GM19238 (cell line): ENCODE data around the gene TMC4.
"Not testable (repeated sequence)": the region's sequence is repeated elsewhere in the genome, so short reads cannot be mapped to it uniquely, and the experiment has no call there.

ENCODE experiments used
- DNase-seq: peaks from one replicate; pipeline ENCODE4 v3.0.0; 2011; ENCODE audit warnings: low spot score; ENCODE audit not compliant: insufficient read length

Gene TMC4

DNA sequence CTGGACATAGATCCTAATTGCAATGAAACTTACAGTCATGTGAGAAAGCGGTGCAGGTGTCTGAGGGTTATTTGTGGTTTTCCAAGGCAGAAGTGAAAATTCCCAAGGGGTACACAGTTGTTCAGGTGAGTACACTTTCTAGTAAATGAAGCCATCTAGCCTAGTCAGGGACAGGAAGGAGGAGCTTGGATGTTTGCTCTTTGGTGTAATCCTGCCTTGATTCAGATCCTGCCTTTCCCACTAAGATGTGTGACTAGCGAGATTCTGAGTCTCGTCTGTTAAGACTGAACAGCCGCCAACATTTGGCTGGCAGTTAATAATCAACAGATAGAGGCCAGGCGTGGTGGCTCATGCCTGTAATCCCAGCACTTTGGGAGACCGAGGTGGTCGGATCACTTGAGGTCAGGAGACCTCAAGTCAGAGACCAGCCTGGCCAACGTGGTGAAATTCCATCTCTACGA is 30.2 kb upstream of the TMC4 start:
- no peak for DNase-seq

DNA sequence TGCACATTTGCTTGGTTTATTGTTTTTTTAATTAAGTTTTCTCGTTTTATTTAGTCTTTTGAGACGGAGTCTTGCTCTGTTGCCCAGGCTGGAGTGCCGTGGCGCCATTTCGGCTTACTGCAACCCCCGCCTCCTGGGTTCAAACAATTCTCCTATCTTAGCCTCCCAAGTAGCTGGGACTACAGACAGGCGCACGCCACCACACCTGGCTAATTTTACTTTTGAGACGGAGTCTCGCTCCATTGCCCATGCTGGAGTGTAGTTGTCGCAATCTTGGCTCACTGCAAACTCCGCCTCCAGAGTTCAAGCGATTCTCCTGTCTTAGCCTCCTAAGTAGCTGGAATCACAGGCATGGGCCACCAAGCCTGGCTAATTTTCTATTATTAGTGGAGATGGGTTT is 29.0 kb upstream of the TMC4 start:
- DNase-seq = no peak

DNA sequence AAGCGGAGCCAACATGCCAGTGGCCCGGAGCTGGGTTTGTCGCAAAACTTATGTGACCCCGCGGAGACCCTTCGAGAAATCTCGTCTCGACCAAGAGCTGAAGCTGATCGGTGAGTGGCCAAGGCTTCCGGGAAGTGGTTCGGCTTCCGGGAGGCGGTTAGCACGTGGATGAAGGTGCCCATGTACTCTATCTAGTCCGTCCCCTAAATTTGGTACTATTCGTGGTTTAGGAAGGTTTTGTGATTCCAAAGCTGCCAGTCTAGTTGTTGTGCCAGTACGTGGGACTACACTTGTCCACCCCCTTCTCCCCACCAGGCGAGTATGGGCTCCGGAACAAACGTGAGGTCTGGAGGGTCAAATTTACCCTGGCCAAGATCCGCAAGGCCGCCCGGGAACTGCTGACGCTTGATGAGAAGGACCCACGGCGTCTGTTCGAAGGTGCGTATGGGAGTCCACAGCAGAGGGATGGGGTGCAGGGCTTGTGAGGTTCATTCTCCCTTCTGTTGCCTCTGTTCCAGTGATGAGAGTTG is 28.3 kb upstream of the TMC4 start:
- no peak for DNase-seq

DNA sequence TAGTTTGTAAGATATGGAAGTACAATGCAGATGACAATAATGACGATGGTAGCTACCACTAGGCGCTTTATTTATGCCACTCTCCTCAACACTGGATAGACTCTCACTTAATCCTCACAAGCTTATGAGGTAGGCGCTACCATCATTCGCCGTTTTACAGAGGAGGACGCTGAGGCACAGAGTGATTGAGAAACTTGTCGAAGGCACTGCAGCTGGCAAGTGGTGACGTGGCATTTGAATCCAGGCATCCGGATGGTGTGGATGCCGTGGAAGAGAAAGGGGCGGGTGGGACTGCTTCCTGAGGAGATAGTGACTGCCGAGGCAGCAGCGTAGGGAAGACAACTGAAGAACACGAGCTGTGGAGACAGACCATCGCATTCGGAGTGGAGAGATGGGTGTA is 26.4 kb upstream of the TMC4 start:
- no peak for DNase-seq

DNA sequence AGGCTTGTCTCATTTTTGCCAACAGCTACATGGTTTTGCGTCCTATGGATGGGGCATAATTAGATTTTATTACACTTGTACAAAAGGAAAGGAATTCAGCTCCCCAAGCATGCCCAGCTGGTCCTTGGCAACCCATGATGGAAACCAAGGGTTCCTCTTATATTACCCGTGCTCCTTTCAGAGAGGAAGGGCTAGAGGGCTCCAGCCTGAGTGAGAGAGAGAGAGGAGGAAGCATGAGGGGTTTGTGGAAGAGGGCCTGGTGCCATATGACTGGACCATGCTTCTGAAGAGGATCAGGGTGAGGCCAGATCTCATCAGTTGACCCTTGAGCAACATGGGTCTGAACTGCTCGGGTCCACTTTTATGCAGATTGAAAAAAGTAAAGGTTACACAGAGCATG is 24.2 kb upstream of the TMC4 start:
- no peak for DNase-seq

DNA sequence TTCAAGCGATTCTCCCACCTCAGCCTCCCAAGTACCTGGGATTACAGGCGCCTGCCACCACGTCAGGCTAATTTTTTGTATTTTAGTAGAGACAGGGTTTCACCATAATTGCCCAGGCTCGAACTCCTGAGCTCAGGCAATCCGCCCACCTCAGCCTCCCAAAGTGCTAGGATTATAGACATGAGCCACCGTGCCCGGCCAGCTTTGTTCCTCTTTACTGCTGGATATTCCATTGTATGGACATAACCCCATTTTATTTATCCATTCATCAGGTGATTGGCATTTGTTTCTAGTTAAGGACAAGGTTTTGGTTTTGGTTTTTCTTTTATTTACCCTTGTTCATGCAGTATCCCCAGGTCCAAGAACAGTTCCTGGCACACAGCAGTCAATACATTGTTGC is 23.6 kb upstream of the TMC4 start:
- DNase-seq = no peak

DNA sequence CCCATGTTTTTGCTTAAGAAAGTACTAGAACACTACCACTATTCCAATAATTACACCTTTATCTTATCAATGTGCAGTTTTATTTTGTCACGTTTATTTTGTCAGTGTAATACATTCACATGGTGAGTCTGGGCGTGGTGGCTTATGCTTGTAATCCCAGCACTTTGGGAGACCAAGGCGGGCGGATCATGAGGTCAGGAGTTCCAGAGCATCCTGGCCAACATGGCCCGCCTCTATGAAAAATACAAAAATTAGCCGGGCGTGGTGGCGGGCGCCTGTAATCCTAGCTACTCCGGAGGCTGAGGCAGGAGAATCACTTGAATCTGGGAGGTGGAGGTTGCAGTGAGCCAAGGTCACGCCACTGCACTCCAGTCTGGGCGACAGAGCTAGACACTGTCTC is 21.5 kb upstream of the TMC4 start:
- not testable (repeated sequence) for DNase-seq

DNA sequence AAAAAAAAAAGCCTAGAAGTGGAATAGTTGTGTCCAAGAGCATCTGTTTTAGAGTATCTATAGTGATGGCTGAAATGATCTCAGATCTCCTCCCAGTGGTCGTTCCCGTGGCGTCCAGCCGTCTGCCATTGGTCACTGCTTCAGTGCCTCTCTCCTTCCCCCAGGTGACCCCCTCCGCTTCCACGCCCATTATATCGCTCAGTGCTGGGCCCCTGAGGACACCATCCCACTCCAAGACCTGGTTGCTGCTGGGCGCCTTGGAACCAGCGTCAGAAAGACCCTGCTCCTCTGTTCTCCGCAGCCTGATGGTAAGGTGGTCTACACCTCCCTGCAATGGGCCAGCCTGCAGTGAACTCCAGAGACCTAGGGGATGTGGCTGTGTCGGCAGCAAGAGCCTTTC is 20.1 kb upstream of the TMC4 start:
- no peak for DNase-seq

DNA sequence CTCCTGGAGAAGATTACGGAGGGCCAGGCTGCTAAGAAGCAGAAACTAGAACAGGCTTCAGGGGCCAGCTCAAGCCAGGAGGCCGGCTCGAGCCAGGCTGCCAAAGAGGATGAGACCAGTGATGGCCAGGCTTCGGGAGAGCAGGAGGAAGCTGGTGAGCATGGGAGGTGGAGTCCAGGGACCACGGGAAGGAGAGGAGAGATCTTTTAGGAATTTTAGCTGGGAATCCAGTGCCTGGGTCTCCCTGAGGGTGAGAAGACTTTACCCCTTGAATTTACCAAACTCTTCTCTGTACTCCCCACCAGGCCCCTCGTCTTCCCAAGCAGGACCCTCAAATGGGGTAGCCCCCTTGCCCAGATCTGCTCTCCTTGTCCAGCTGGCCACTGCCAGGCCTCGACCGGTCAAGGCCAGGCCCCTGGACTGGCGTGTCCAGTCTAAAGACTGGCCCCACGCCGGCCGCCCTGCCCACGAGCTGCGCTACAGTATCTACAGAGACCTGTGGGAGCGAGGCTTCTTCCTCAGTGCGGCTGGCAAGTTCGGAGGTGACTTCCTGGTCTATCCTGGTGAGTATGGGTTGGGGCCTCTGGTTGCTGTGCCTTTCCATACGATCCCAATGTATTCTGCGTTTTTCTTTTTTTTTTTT is 19.0 kb upstream of the TMC4 start:
- no peak for DNase-seq

DNA sequence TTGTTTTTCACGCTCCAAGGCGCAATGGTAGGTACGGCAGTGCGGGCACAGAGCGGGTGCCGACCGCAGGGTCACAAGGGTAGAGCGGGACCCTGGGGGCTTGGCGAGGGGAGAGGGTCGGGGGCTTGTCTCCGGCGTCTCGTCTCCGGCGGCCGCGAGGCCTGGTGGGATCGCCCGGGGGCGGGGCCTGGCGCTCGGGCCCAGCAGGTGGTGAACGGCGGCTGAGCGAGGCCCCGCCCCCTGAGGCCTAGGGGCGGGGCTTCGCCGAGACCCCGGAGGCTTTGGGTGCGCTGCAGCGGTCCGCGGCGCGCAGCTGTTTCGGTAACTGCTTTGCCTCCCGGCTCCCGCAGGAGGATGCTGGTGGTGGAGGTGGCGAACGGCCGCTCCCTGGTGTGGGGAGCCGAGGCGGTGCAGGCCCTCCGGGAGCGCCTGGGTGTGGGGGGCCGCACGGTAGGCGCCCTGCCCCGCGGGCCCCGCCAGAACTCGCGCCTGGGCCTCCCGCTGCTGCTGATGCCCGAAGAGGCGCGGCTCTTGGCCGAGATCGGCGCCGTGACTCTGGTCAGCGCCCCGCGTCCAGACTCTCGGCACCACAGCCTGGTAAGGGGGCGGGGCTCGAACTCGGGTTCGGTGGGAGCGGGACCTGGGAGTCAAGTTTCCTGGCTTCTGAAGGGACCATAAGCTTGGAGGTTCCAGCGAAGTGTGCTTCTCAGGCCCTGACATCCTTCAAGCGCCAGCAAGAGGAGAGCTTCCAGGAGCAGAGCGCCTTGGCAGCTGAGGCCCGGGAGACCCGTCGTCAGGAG is 18.3 kb upstream of the TMC4 start, which contains the start of gene TSEN34:
Gene TSEN34, plus strand, starts transcription at position 298 of the 800 bp plus-strand sequence. Its CDS starts 57 bp downstream, at position 355.
- peak; percentile 63 for DNase-seq

DNA sequence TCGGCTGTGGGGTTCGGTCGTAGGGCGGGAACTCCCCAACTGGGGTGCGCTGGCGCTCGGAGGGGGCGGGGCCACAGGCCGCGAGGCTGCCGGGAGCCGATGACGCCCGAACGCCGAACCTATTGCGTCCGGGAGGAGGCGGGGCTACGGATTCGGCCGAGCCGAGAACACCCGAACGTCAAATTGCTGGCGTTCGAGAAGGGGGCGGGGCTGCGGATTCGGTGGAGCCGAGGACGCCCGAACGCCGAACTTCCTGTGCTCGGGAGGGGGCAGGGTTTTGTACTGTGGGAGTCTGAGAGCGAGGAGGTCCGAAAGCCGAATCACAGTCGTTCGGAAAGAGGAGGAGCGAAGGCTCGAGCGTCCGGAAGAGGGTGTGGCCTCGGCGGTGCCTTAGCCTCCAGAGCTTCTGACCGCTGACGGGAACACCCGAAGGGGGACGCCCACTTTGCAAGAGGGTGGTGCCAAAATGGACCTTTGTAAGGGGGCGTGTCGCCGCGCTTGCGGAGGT is 17.6 kb upstream of the TMC4 start:
- DNase-seq = peak; percentile 77

DNA sequence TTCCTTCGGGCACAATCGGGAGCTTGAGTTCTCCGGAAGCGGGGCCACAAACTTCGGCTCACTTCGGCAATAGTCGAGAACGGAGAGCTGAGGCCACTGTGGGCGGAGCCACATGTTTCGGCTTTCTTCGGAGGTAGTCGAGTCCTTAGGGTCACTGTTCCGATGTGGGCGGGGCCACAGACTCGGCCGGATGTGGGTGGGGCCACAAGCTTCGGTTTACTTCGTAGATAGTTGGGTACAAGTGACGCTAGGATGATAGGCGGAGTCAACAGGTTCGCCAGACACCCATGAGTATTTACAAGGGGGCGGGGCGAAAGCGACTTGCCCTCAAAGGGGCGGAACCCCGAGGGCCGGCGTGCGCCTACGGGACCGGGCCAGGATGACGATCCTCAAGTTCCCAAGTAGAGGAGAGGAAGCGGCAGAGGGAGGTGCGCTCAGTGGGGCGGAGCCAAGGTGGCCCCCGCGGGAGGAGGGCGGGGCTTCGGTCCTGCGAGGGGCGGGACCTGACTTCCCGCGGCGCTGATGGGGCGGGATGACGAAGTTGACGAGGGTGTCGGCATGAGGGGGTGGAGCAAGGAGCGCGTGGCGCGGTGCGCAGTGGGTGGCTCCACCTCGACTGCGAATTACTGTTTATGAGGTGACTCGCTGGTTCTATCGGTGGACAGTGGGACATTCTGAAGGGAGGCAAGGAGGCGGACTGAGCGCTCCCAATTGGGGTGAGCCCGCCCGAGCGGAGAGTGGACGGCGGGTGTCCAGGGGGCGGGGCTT is 17.0 kb upstream of the TMC4 start:
- DNase-seq = peak; percentile 92

DNA sequence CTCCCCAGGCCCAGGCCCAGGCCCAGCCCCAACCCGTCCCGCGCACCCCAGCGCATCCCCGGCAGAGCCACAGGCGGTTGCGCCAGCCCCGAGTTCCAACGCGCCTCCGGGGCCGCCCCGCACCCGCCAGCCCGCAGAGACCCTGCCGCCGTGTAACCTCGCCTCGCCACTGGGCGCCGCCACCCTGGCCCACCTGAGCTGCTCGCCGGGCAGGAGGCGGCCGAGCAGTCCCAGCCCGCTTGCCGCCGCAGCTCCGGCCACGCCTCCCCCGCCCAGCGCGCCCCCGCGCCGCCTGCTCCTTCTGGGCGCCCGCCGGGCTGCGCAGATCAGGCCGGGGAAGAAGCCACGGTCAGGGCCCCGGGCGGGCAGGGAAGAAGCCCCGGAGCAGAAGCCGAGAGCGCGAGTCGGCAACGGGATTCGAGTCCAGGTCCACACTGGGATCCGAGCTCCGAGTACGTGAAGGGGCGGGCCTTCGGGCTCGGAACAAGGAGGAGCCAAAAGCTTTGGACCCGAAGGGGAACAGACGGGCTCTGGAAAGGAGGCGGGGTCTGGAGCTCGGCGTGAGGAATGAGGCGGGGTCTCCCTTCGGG is 16.3 kb upstream of the TMC4 start, which contains the start of gene MBOAT7:
Gene MBOAT7, minus strand, starts transcription at position 436 of the 590 bp plus-strand sequence. CDS start 1,072 bp downstream, outside the sequence.
- peak; percentile 82 for DNase-seq

DNA sequence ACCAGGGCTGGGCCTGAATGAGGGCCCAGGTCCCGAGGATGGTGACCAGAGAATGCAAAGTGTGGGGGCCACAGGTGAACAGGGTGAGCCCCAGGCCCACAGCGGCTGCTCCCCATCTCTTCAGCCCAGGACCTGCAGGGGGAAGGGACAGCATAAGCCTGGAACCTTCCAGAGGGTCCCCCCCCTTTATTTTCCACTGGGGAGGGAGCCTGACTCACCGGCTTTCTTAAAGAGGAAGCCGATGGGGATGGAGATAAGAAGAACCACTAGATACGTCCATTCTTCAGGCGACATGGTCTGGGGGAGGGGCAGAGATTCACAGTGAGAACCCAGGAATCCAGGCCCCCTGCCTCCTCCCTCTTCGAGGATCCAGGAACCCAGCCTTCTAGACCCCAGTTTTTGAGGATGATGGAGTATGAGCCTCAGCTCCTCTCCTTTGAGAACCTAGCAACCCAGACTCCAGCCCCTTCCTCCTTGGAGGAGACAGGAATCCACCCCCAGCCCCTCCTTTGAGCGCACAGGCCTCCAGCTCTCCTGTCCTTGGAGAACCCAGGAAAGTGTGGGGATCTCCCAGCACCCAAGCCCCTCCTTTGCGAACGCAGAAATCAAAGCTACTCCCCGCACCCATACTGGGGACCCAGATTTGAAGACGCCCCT is 15.4 kb upstream of the TMC4 start:
- DNase-seq = no peak

DNA sequence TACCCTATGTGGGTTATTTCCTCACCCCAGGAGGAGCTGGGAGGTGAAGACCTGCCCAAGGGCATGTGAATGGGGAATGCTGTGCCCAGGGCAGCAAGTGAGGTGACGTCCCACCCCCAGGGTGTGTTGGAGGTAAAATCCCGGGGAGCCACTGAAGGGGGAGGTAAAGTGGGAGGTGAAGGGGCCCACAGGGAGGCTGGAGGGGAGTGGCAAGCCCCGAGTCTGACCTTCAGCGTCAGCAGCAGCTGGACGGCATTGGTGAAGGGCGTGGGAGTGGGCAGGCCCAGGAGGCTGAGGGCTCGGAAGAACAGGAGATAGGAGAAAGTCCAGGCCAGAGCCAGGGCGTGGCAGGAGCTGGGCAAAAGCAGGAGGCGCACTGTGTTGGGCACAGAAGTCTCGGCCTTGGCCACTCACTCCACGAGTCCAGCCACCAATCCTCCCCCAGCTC is 14.0 kb upstream of the TMC4 start:
- no peak for DNase-seq

DNA sequence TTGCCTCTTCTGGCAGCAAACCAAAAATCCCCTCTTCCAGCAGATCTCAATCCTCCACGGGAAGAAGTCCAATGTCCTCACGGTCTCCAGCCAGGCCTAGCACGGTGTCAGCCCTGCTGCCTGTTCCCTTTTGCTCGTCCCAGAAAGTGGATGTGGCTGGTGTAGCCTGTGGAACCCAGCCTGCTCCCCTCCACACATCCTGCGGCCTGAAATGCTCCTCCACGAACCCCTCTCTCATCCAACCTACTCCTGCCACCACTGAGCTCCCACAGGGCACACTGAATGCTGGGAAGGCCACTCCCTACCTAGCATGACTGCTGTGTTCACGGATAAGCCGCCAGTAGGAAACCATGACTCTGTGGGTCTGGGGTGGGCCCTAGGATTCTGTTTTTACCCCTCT is 13.4 kb upstream of the TMC4 start:
- DNase-seq = no peak

DNA sequence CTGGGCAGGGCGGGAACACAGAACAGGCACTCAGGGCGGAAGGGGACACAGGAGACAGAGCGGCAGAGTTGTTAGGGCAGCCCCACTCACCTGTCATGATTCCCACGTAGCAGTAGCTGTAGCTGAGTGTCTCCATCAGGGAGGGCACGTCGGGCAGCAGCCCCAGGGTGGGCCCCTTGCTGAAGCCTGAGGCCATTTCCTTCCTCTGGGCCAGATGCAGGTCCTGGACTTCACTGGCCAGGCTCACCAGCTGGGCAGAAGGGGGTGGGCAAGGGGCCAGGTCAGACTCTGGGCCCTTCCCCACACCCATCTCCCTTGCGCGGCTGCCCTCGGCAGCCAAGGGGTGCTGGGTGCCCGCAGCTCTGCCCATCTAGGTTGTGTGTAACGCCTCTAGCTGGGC is 10.5 kb upstream of the TMC4 start:
- no peak for DNase-seq

DNA sequence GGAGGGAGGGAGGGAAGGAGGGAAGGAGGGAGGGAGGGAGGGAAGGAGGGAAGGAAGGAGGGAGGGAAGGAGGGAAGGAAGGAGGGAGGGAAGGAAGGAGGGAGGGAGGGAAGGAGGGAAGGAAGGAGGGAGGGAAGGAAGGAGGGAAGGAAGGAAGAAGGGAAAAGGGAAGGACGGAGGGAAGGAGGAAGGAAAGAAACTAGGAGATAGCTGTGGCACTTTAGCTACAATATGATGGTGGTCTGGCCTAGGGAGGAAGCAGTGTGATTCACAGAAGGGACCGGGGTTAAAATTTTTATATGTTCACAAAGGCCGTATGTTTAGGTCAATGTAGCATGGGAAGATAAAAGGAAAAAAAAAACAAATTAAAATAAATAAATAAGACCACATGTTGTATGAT is 8.9 kb upstream of the TMC4 start:
- not testable (repeated sequence) for DNase-seq

DNA sequence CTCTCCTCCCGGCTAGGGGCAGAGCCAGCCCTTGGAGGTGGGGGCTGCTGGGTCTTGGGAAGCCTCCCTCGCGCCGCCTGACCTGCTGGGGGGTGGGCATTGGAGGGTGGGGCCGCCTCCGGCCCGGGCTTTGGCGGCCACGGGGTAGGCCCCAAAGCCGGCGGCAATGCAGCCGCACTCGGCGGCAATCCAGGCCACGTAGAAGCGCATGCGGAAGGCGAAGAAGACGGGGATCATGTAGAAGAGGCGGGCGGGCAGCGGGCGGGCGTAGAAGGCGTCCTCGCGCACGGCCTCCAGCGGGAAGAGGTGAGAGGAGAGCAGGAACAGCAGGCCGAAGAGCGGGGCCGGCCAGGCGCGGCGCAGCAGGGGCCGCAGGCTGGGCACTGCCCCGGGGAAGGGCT is 7.7 kb upstream of the TMC4 start:
- no peak for DNase-seq

DNA sequence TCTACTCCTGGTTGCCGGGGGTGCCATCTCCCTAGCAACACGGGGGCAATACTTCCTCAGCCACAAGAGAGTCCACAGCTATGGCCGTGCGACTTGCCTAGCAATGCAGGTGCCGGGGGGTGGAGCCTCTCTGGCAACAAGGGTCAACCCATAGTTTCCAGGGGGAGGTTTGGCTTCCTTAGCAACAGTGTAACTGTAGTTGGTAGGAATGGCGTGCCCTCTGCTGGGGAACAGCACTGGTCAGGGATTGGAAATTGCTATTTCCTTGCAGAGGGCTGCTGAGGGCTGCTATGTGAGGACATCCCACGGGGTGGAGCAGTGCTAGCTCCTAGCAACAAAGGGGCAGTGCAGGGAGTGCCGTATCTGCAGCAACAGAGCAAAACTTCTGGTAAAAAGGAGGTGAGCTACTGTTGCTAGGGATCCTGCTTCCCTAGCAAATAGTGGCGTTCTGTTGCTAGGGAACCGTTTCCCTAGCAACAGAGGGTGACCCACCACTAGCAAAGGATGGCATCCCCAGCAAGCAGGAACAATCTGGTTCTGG is 7.0 kb upstream of the TMC4 start:
- no peak for DNase-seq
